Neural cell (in vitro differentiated cells): ENCODE data around the gene MAPK8IP3. TPM values are rescaled to one million over a fixed set of nuclear protein-coding genes. Genes with fewer than 3 reads are reported as not detected.

Source experiments
- H2AFZ ChIP-seq: fragments of 200-600, 300-800 bp; sonication (generic), shearing (Covaris generic); 2 replicates; pipeline ENCODE4 v1.6.0; 2014; ENCODE audit warnings: low read depth, mild to moderate bottlenecking, antibody characterized with exemption, low read length, moderate library complexity
- H3F3A ChIP-seq: fragments of 200-600 bp; shearing (Covaris generic); 2 replicates; pipeline ENCODE4 v1.6.1; 2016; ENCODE audit warnings: mild to moderate bottlenecking, moderate library complexity, mixed read lengths, antibody characterized with exemption, low read length; ENCODE audit not compliant: insufficient read depth, poor library complexity, severe bottlenecking
- H3K27ac ChIP-seq: fragments of 200-600, 300-800 bp; sonication (generic), shearing (Covaris generic); 2 replicates; pipeline ENCODE4 v1.5.1; 2014; ENCODE audit warnings: mild to moderate bottlenecking, low read length, moderate library complexity
- H3K27me3 ChIP-seq: fragments of 300-800, 200-600 bp; sonication (generic), shearing (Covaris generic); 2 replicates; pipeline ENCODE4 v1.6.0; 2014; ENCODE audit warnings: mild to moderate bottlenecking, low read depth, low read length, moderate library complexity; ENCODE audit not compliant: insufficient read depth
- H3K36me3 ChIP-seq: fragments of 300-800, 200-600 bp; sonication (generic), shearing (Covaris generic); 2 replicates; pipeline ENCODE4 v1.5.1; 2014; ENCODE audit warnings: mild to moderate bottlenecking, antibody characterized with exemption, low read length, moderate library complexity; ENCODE audit not compliant: insufficient read depth
- H3K4me2 ChIP-seq: fragments of 300-800, 200-600 bp; sonication (generic), shearing (Covaris generic); 2 replicates; pipeline ENCODE4 v1.6.0; 2014; ENCODE audit warnings: mild to moderate bottlenecking, low read length
- H3K4me3 ChIP-seq: fragments of 300-800, 200-600 bp; sonication (generic), shearing (Covaris generic); 2 replicates; pipeline ENCODE4 v1.5.1; 2014; ENCODE audit warnings: mild to moderate bottlenecking, low read length, moderate library complexity
- H3K79me2 ChIP-seq: fragments of 200-600 bp; shearing (Covaris generic); replicated peaks from 2 replicates; pipeline ENCODE4 v1.6.0; 2014; ENCODE audit warnings: mild to moderate bottlenecking, low read length, moderate library complexity; ENCODE audit not compliant: insufficient read depth
- H3K9ac ChIP-seq: fragments of 300-800, 200-600 bp; sonication (generic), shearing (Covaris generic); 2 replicates; pipeline ENCODE4 v1.6.1; 2016; ENCODE audit warnings: mild to moderate bottlenecking, low read length, mixed read lengths
- H3K9me2 ChIP-seq: fragments of 200-600 bp; shearing (Covaris generic); 2 replicates; pipeline ENCODE4 v1.6.1; 2016; ENCODE audit warnings: mild to moderate bottlenecking, low read length, mixed read lengths; ENCODE audit not compliant: insufficient read depth
- H3K9me3 ChIP-seq: fragments of 200-600, 300-800 bp; sonication (generic), shearing (Covaris generic); 2 replicates; pipeline ENCODE4 v1.6.1; 2016; ENCODE audit warnings: mild to moderate bottlenecking, mixed run types, low read length, moderate library complexity, mixed read lengths
- H4K20me1 ChIP-seq: fragments of 200-600 bp; shearing (Covaris generic); 2 replicates; pipeline ENCODE4 v1.6.1; 2016; ENCODE audit warnings: mild to moderate bottlenecking, mixed run types; ENCODE audit not compliant: insufficient read depth
- CTCF ChIP-seq: fragments of 450-650 bp; IDR thresholded peaks from 2 replicates; pipeline ENCODE4 v1.5.1; 2014; ENCODE audit warnings: antibody characterized with exemption, mild to moderate bottlenecking, moderate library complexity; ENCODE audit not compliant: poor library complexity, severe bottlenecking
- EP300 ChIP-seq: fragments of 450-650 bp; conservative IDR thresholded peaks from 2 replicates; pipeline ENCODE4 v1.6.1; 2014; ENCODE audit warnings: antibody characterized with exemption, mild to moderate bottlenecking, moderate library complexity; ENCODE audit not compliant: poor library complexity, severe bottlenecking
- EZH2 ChIP-seq: fragments of 200-600, 300-800 bp; shearing (Covaris generic), sonication (generic); IDR thresholded peaks from 2 replicates; pipeline ENCODE4 v1.6.1; 2014; ENCODE audit warnings: antibody characterized with exemption, low read length, borderline replicate concordance, mild to moderate bottlenecking; ENCODE audit not compliant: insufficient read depth, poor library complexity, severe bottlenecking
- MXI1 ChIP-seq: fragments of 450-650 bp; conservative IDR thresholded peaks from 2 replicates; pipeline ENCODE4 v1.6.1; 2014; ENCODE audit warnings: antibody characterized with exemption, mild to moderate bottlenecking; ENCODE audit not compliant: poor library complexity, severe bottlenecking
- POLR2AphosphoS5 ChIP-seq: IDR thresholded peaks from 2 replicates; pipeline ENCODE4 v1.6.1; 2012
- RAD21 ChIP-seq: fragments of 450-650 bp; conservative IDR thresholded peaks from 2 replicates; pipeline ENCODE4 v1.6.1; 2014; ENCODE audit warnings: antibody characterized with exemption, mild to moderate bottlenecking, moderate library complexity
- SMC3 ChIP-seq: fragments of 450-650 bp; conservative IDR thresholded peaks from 2 replicates; pipeline ENCODE4 v1.6.1; 2014; ENCODE audit warnings: antibody characterized with exemption, mild to moderate bottlenecking, moderate library complexity; ENCODE audit not compliant: poor library complexity
- TAF1 ChIP-seq: IDR thresholded peaks from 2 replicates; pipeline ENCODE4 v1.6.1; 2012; ENCODE audit warnings: low read depth
- polyA plus RNA-seq: library from polyadenylated mRNA; depleted of rRNA; stranded (reverse); fragments of >200 nt; gene quantifications from 2 replicates; pipeline ENCODE4 v1.2.3, GENCODE V29; 2014
- TF ChIP-seq, protein P1 (sequence below): IDR thresholded peaks from 2 replicates; pipeline ENCODE4 v1.6.1; 2012; ENCODE audit warnings: borderline replicate concordance

Gene MAPK8IP3
- polyA plus RNA-seq, 1 donor from 2014 or later: 51.0 TPM

DNA sequence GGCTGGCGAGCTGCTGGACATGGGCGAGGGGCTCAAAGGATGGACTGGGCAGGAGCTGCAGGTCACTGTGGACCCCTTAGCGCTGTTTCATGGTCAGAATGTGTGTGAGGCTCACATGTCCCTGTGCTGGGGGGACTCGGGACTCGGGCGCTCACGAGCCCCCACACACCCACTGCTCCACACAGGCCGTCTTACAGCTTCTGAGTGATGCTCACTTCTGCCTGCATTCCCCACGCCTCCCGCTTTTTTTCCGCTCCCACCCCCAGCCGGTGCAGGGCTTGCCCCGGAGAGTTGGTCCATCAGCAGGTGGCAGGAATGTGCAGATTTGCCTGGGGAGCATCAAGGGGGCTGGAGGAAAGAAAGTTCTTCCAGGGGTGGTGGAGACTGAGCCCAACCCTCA lies 48.2 kb upstream of the MAPK8IP3 start:
- H3K9ac ChIP-seq: no peak overlapping the region

GRCh38 chr16:1659031-1659430 lies 47.0 kb upstream of the MAPK8IP3 start:
- H3K4me2 ChIP-seq: no peak overlapping the region
- no peak overlapping the region for H3K27ac ChIP-seq
- no peak overlapping the region for H3K4me3 ChIP-seq
- H4K20me1 ChIP-seq: no peaks in the 10 kb centered on the region
- H3F3A ChIP-seq: no peaks in the 10 kb centered on the region
- H3K36me3 ChIP-seq: no peaks in the 10 kb centered on the region
- no peaks in the 10 kb centered on the region for H3K9me2 ChIP-seq
- no peak overlapping the region for H3K9ac ChIP-seq
- H2AFZ ChIP-seq: no peak overlapping the region
- H3K9me3 ChIP-seq: no peaks in the 10 kb centered on the region
- H3K79me2 ChIP-seq: no peaks in the 10 kb centered on the region
- H3K27me3 ChIP-seq: no peaks in the 10 kb centered on the region
- no peak for TF ChIP-seq EZH2
- TF ChIP-seq, protein P1, sequence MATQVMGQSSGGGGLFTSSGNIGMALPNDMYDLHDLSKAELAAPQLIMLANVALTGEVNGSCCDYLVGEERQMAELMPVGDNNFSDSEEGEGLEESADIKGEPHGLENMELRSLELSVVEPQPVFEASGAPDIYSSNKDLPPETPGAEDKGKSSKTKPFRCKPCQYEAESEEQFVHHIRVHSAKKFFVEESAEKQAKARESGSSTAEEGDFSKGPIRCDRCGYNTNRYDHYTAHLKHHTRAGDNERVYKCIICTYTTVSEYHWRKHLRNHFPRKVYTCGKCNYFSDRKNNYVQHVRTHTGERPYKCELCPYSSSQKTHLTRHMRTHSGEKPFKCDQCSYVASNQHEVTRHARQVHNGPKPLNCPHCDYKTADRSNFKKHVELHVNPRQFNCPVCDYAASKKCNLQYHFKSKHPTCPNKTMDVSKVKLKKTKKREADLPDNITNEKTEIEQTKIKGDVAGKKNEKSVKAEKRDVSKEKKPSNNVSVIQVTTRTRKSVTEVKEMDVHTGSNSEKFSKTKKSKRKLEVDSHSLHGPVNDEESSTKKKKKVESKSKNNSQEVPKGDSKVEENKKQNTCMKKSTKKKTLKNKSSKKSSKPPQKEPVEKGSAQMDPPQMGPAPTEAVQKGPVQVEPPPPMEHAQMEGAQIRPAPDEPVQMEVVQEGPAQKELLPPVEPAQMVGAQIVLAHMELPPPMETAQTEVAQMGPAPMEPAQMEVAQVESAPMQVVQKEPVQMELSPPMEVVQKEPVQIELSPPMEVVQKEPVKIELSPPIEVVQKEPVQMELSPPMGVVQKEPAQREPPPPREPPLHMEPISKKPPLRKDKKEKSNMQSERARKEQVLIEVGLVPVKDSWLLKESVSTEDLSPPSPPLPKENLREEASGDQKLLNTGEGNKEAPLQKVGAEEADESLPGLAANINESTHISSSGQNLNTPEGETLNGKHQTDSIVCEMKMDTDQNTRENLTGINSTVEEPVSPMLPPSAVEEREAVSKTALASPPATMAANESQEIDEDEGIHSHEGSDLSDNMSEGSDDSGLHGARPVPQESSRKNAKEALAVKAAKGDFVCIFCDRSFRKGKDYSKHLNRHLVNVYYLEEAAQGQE: no peak
- no peak for TF ChIP-seq TAF1
- TF ChIP-seq MXI1: no peak
- no peak for TF ChIP-seq RAD21
- TF ChIP-seq POLR2AphosphoS5: no peak
- TF ChIP-seq EP300: no peak
- no peak for TF ChIP-seq SMC3
- TF ChIP-seq CTCF: no peak

More for the DNA sequence above, 48.2 kb upstream of the MAPK8IP3 start:
- Histone ChIP-seq H3K4me3 (no peak overlapping the region), H3K27me3 (no peaks in the 10 kb centered on the region), H3K4me2 (no peak overlapping the region), H2AFZ (no peak overlapping the region), H3K27ac (no peak overlapping the region), H4K20me1 (no peaks in the 10 kb centered on the region), H3K36me3 (no peaks in the 10 kb centered on the region), H3K9me2 (no peaks in the 10 kb centered on the region), H3F3A (no peaks in the 10 kb centered on the region), H3K9me3 (no peaks in the 10 kb centered on the region), H3K79me2 (no peaks in the 10 kb centered on the region)
- no peak for TF ChIP-seq MXI1
- TF ChIP-seq CTCF: no peak
- TF ChIP-seq POLR2AphosphoS5: no peak
- TF ChIP-seq EP300: no peak
- no peak for TF ChIP-seq RAD21
- TF ChIP-seq SMC3: no peak
- TF ChIP-seq TAF1: no peak
- TF ChIP-seq EZH2: no peak
- TF ChIP-seq, protein P1: no peak
